Right forelimb (tissue), 1 donor: Measurements from ENCODE around the gene TNFRSF8.
A peak's percentile ranks its signal among the peaks of the same experiment; 100 is the strongest.
"Not testable (repeated sequence)": the region's sequence is repeated elsewhere in the genome, so short reads cannot be mapped to it uniquely, and the experiment has no call there.

Source experiments
- DNase-seq: peaks from one replicate; pipeline ENCODE4 v3.0.0-alpha.2; 2018

Gene TNFRSF8

DNA sequence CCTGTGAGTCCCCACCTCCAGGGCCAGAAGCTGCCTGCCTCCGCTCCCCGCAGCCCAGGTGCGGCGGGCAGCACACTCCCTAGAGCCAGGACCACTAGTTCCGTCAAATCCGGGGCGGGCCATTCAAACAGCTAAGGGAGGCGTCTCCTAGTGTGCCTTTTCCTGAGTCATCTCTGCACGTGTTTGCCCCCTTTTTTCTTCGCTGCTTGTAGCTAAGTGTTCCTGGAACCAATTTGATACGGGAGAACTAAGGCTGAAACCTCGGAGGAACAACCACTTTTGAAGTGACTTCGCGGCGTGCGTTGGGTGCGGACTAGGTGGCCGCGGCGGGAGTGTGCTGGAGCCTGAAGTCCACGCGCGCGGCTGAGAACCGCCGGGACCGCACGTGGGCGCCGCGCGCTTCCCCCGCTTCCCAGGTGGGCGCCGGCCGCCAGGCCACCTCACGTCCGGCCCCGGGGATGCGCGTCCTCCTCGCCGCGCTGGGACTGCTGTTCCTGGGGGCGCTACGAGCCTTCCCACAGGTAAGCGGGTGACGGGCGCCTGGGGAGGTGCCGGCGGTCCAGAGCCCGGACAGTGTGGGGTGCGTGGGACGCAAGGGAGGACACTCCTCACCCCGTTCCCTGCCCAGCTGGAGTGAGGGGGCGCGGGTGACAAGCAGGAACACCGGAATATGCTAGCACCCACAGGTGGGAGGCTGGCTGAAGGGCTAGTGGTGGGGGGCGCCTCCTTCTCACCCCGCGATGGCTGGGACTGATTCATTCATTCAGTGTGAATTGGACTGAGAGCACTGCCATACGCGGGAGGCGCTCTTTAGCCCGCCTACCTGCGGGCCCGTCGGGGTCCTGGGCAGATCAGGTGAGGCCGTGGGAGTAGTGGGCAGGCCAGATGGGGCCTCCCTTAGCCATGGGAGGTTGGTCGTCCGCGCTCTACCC is at the start of gene TNFRSF8:
Gene TNFRSF8, plus strand, starts transcription at position 163 of the 932 bp plus-strand sequence. Its CDS starts 296 bp downstream, at position 459.
- no peak for DNase-seq

DNA sequence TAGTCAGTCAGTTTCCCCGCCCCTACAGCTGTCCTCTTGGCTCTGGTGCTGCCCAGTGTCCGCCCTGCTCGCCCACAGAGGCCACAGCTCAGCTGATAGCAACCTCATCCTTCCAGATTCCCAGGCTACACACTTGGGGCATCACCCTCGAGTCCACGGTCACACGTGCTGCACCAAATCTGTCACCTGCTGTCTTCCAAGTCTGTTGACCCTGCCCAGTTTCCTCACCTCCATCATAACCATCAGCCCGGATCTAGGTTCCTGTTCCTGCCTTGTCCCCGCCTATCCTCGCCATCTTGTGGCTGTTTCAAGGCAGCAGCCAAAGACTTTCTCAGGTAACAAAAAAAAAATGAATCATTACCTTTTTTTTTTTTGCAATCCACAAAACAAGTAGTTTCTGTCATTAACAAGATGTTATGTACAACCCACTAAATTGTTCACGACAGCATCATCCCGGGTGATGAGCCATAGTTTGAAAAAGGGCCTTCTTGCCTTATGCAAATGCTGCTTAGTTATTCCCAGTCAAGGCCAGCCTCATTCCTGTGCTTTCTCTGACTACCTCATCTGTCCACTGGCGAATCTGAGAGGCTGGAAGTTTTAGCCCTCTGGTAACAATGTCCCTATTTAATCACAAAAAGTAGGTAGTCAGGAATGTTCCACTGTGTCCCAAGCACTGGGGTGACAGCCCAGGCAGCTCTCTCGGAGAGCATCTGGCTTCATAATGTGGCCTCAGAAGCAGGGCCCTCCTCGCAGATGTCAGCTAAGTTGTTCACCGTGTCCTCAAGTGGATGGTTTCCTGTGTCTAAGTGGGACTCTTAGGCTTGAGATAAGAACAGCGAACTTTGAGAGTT is 48.7 kb upstream of the TNFRSF8 start:
- DNase-seq = no peak

DNA sequence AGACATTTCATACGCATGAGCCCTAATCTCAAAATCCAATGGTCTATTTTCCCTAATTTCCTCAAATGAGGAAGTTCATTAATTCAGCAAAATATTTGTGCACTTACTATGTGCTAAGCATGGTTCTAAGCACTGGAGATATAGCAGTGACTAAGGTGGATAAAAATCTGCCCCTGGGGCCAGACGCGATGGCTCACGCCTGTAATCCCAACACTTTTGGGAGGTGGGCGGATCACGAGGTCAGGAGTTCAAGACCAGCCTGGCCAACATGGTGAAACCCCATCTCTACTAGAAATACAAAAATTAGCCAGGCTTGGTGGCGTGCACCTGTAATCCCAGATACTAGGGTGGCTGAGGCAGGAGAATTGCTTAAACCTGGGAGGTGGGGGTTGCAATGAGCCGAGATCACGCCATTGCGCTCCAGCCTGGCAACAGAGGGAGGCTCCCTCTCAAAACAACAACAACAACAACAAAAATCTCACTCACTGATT is 48.1 kb upstream of the TNFRSF8 start:
- no peak for DNase-seq

DNA sequence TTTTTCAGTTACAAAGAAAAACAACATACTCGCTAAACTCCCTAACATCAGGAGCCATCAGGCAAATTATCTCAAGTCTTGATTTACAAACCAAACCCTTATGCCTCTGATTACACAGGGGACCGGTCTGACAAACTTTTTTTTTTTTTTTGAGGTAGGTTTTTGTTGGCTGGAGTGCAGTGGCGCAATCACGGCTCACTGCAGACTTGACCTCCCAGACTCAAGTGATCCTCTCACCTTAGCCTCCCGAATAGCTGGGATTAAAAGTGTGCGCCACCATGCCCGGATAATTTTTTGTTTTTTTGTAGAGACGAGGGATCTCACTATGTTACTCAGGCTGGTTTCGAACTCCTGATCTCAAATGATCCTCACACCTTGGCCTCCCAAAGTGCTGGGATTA is 47.6 kb upstream of the TNFRSF8 start:
- no peak for DNase-seq

DNA sequence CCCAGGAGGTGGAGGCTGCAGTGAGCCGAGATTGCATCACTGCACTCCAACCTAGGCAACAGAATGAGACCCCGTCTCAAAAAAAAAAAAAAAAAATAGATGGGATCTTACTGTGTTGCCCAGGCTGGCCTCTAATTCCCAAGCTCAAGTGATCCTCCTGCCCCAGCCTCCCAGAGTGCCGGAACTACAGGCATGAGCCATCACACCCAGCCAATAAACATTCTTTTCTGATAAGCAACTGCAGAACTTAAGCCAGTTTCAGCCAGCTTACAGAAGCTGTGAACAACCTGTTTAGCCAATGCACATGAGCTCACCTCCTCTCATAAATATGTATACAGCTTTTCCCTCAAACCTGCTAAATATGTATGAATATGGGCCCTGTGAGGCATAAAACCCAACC is 46.9 kb upstream of the TNFRSF8 start:
- DNase-seq = no peak

DNA sequence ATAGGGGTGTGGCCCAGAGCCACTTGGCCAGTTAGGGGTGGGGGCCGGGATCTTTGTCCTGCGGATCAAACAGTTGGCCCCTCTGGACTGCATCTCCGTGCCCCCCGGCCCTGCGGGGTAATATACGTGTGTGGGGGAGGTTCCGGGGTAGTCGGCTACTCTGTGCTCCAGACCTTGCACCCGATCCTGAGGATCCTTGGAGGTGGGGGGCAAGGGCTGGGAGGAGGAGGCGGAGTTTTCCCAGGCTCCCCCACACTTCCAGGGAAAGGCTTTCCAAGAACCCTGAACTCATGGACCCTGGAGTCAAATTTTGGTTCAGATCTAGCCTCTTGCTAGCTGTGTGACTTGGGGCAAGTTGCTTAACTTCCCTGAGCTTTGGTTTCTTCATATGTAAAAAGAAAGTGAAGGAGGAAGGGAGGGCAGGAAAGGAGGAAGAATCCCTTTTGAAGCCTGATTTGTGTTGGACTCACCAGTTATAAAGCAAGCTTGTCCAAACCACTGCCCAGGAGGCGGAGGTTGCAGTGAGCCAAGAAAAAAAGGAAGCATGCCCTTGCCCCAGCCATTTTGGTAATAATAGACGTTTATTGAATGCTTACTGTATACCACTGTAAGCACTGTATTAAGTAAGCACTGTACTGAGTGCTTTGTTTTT is 43.1 kb upstream of the TNFRSF8 start:
- no peak for DNase-seq

DNA sequence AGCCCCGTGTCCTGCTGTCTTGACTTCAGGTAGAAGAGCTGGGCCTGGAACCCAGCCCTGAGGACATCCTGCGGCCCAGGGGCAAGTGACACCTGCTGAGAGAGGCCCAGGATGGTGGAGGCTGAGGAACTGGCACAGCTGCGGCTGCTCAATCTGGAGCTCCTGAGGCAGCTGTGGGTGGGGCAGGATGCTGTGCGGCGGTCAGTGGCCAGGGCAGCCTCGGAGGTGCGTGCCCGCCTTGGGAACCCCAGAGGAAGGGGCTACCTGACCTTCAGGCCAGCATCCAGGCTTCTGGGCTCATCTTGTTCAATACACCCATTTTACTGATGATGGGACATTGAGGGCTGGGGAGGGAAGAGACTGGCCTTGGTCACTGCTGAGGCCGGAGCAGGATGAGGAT is 41.5 kb upstream of the TNFRSF8 start:
- no peak for DNase-seq

DNA sequence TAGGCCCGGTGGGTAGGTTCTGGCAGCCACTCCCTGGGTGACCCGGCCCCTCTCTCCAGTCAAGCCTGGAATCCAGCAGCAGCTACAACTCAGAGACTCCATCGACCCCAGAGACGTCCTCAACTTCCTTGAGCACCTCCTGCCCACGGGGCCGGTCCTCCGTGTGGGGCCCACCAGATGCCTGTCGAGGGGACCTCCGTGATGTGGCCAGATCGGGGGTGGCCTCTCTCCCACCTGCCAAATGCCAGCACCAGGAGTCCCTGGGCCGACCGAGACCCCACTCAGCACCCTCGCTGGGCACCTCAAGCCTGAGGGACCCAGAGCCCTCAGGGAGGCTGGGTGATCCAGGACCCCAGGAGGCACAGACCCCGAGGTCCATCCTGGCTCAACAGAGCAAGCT is 41.1 kb upstream of the TNFRSF8 start:
- DNase-seq = no peak

DNA sequence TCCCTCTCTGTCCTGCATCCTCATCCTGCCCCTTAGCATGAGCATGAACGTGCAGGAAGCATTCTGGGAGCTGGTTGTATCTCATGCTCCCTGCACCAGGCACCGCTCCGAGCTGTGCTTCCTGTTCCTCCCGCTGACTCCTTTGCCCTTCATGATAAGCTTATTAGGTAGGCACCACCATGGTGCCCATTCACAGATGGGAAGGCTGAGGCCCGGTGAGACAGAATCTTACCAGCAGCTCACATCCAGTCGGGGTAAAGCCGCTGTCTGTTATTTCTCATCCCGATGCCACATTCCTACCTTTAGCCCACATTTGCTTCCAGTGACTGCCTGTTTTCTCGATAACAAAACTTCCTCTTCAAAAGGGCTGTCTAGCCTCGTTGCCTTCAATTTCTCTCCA is 36.5 kb upstream of the TNFRSF8 start:
- no peak for DNase-seq

DNA sequence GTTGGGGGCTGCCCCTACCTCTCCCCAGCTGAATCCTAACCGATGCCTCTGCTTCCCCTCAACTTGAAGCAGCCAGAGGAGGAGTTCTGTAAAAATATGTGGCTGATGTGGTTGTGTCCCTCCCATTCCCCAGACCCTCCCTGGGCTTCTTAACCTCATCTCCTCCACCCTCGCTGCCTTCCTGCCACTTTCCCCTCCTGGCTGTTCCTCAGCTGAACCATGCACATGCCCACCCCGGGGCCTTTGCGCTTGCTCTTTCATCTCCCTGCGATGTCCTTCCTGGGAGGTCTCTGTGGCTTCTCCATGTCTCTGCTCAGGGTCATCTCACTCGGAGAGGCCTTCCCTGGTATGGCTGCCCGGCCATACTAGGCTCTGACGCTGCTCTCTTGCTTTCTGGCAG is 34.9 kb upstream of the TNFRSF8 start:
- DNase-seq = no peak

DNA sequence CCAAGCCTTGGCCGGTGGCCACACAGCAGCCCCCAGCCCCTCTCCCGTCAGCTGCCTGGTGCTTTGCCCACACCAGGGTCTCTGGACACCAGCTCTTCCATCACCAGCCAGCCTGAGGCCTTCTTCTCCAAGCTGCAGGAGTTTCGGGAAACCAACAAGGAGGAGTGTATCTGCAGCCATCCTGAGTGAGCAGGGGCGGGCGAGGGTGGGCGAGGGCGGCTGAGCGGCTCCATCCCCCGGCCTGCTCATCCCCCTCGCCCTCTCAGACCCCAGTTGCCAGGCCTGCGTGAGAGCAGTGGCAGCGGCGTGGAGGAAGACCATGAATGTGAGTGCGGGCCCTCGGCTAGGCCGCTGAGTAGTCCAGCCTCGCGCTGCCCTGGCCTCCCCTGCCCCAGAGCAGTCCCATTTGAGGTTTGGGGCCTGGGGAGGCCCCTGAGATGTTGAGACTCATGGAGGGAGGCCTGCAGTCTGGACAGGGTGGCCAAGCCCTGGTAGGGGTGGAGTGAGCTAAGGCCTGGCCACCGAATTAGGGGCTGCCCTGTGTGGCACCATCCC is 34.1 kb upstream of the TNFRSF8 start:
- DNase-seq = no peak

DNA sequence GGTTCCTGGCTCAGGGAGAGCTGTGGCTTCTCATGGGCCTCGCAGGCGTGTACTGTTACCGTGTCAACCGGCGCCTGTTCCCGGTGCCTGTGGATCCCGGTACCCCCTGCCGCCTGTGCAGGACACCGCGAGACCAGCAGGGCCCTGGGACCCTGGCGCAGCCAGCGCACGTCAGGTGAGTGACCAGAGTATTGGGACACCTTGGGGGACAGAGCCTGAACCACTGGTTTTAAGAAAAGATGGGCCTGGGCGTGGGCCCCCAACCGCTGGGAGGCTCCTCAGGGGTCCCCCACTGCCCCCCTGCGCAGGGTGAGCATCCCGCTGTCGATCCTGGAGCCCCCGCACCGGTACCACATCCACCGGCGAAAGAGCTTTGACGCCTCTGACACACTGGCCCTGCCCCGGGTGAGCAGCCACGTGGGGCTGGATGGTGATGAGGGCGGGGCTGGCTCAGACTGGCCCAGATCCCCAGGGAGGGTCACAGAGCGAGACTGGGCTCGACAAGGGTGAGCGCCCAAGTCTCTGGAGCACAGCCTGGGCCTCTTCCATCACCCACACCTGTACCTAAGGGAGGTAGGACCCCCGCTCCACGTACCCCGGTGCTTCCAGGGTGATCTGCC is 33.3 kb upstream of the TNFRSF8 start:
- DNase-seq = no peak

DNA sequence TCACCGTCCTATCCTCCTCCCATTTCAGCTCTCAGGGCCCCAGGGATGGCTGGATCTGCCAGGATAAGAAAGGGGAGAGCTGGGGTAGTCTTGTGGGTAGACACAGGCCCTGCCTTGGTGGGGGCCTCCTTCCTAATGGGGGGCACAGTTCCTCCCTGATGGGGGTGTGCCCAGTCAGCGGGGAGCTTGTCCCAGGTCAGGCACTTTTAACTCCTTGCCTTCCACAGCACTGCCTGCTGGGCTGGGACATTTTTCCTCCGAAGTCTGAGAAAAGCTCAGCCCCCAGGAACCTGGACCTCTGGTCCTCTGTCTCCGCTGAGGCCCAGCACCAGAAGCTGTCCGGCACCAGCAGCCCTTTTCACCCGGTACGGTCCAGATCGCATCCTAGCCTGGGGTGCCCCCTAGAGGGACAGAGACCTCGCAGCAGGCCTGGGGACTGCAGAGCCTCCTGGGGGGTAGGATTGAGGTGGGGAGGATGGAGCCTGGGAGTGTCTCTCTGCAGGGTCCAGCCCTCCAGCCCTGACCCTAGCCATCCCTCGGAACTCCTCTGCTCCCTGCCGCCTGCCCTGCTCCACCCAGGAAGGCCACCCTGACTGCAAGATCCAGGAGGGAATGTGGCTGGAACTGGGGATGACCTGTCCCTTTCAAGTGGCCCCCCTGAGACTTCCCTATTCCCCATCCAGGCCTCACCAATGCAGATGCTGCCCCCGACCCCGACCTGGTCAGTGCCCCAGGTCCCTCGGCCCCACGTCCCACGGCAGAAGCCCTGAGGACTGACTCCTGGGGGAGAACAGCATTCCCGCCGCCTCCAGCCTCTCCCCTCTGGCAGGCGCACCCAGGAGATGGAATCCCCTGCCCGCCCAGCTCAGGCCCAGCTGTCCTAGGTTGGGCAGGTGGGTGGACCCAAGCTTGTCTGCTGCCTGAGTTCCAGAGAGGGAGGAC is 31.8 kb upstream of the TNFRSF8 start:
- DNase-seq = no peak

DNA sequence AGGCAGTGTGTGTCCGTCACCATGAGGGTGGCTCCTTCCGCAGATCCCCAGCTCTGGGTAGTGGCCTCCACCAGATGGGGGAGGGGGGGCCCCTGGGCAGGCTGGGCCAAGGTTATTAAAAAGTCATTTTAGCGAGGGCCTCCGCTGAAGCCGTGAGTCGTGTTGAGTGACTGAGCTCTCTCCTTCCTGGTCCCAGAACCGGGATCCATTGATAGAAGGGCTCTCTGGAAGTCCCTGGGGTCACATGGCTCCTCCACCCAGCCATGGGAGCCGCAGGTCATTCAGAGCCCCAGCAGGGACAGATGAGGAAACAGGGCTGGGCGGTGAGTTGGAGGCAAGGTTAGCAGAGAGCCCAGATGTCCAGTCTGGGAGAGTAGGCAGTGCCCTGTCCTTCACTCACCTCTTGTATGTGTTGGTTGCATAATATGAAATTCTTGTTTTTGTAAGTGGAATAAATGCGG is 30.9 kb upstream of the TNFRSF8 start:
- no peak for DNase-seq

DNA sequence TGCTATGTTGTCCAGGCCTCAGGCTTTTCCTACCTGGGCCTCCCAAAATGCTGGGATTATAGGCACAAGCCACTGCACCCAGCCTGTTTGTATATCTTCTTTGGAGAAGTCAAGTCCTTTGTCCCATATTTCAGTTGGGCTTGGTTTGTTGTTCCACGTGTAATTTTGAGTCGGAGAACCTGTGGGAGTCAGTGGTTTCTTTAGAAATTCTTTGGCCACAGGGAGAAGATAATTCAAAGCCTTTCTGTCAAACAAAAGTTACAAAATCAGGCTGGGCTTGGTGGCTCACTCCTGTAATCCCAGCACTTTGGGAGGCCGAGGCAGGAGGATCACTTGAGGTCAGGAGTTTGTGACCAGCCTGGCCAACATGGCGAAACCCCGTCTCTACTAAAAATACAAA is 29.7 kb upstream of the TNFRSF8 start:
- DNase-seq = not testable (repeated sequence)

DNA sequence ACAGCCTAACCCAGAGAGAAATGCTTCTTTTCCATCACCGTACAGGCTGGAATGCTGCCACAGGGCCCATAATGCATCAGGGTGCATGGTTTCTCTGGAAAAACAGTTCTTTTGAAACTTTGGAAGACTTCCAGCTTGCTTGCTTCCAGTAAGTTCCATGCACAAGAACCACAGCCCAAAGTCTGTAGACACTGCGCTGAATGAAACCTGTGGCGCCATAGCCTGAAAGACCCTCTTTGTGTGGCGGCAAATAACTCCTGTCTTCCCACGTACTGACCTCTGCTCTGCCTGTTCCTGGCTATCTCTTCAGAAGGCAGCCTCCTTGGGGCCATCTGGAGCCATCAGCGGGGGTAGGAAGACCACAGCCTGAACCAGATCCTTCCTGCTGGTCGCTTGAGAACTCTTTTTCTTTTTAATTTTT is 28.7 kb upstream of the TNFRSF8 start:
- peak; percentile 70 for DNase-seq

DNA sequence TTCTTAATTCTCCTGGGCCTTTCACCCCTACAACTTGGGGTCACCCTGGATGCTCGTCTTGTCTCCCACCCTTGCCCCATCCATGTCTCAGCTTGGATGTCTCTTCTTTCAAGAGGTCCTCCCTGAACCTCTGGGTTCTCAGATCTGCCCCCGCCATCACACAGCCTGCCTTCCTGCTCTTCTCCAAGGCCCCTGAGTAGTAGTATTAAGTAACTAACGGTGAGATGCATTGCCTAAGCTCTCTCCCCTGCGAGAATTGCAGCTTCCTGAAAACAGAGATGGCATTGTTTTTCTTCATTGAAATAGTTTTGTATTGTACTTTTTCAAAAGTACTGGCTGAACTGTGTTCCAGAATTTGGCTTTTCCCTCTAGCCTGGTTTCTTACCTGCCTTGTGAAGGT is 27.8 kb upstream of the TNFRSF8 start:
- no peak for DNase-seq

DNA sequence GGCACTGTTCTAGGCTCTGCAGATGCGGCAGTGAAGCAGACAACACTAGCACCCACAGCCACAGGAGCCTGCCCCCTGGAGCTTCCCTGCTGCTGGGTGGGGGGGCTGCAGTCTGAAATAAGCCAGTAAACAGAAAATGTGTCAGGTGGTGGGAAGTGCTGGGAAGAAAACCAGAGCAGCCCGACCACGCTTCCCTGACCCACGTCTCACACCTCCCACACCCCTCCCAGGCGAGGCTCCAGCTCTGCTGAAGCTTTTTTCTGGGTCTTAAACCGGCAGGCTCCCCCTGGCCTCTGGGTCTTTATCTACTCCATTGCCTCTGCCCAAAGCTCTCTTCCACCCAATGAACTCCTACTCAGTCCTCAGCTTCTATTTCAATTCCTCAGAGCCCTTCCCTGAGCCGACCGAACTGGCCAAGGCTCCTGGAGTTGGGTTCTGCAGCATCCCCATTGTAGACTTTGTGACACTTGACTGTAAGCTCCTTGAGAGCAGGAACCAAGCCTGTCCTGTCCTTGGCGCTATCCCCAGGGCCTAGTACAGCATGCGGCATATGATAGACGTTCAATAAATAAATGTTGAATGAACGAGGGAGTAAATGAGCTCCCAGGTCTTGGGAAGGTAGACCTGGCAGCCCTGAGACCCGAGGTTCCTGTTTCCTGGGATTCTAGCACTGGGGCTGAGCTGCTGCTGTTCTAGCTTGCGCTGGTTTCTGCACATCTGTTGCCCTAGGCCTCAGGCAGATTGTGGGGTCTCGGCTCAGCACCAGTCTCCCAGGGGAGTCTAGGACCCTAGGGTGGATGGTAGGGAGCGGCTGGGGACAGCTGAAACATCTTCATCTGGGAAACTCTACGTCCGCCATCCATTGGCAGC is 25.4 kb upstream of the TNFRSF8 start:
- no peak for DNase-seq

DNA sequence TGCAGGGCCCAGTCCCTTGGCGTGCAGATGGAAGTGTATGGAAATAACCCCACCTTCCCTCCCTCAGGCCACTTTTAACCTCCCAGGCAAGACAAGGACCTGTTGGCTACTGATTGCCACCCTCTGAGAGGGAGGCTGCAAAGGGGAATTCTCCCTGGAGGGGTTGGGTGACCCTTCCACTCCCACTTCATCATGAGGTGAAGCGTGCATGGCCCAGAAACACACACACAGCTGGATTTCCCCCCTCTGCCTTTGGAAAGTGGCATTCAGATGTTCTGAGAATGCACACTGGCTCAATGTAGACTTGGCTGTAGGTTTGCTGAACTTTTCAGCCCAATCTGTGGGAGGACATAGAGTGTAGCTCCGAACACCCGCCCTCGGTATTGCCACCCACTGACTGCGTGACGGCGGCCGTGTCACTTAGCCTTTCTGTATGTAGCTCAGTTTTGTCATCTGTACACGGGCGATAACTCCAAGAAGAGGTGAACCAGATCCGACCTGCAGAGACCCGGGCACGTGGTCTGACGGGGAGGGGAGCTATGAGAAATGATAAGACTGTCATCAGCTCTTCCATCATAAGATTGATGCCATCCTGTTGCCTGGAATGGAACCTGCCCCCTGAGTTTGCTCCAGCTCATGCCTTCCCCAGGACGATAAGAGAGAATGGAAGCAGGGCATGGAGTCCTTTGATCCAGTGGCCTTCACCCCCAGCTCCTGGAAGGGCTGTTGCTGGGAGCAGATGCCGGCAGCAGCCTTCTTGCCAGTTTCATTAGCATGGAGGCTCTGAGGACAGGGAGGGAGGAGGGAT is 24.5 kb upstream of the TNFRSF8 start:
- no peak for DNase-seq
